K562 (cell line): Measurements from ENCODE around the gene SAMD13.

Experiments used
- CEBPZ ChIP-seq: fragments of 150-350 bp; IDR thresholded peaks from 2 replicates; pipeline ENCODE4 v1.6.1; 2014; ENCODE audit warnings: low read depth, mild to moderate bottlenecking, low read length, borderline replicate concordance
- RAD21 ChIP-seq, 2 experiments: fragments of 250-450 bp in 1 of 2; fragments of 450-650 bp in 1 of 2; sonication (Bioruptor Pico) in 1 of 2; formaldehyde crosslinking in 1 of 2; IDR thresholded peaks in 1 of 2; conservative IDR thresholded peaks in 1 of 2; 2 replicates each; pipeline versions ENCODE4 v1.4.0 to v1.8.0; 2020 to 2022; ENCODE audit warnings: mild to moderate bottlenecking in 2 of 2, moderate library complexity in 1 of 2
- TFAP4 ChIP-seq: sonication (generic); formaldehyde crosslinking; IDR thresholded peaks from 2 replicates; pipeline ENCODE4 v1.8.0; 2022; ENCODE audit warnings: missing genetic modification reagents, mild to moderate bottlenecking, moderate library complexity, borderline replicate concordance
- ZBTB17 ChIP-seq: fragments of 450-650 bp; formaldehyde crosslinking; IDR thresholded peaks from 2 replicates; pipeline ENCODE4 v1.4.0; 2020; ENCODE audit warnings: mild to moderate bottlenecking

GRCh38 chr1:84294751-84295150 is 6.8 kb upstream of the SAMD13 start:
- TF ChIP-seq TFAP4 = no peak
- TF ChIP-seq CEBPZ = no peak
- TF ChIP-seq RAD21 (CRISPR knock-in tag; conservative IDR thresholded peaks at IDR 0.05 in 1 of 2, IDR thresholded peaks at IDR 0.05 in 1 of 2) = no peak
- no peak for TF ChIP-seq ZBTB17 (CRISPR knock-in tag)
